COR-L47 (cell line): ENCODE results near the gene MBP.

Source experiments
- DNase-seq: peaks from one replicate; lab custom pipeline; 2025; lab: John Stamatoyannopoulos, UW

The MBP gene

GRCh38 chr18:76986406-76986805, 146.2 kb downstream of the MBP start:
- DNase-seq: no peak

GRCh38 chr18:76985951-76986236, 146.7 kb downstream of the MBP start:
- DNase-seq: no peak

- DNase-seq: no peak
Measured at GRCh38 chr18:76985156-76985950, 147.2 kb downstream of the MBP start.

GRCh38 chr18:76984193-76985155, 148.1 kb downstream of the MBP start:
- DNase-seq: no peak

- no peak for DNase-seq
Measured at GRCh38 chr18:76983613-76984051, 149.0 kb downstream of the MBP start.

- peak; percentile 82 for DNase-seq
Measured at GRCh38 chr18:76982841-76983583, 149.6 kb downstream of the MBP start.

- DNase-seq: no peak
Measured at GRCh38 chr18:76982038-76982437, 150.5 kb downstream of the MBP start.

GRCh38 chr18:76981396-76981968, 151.1 kb downstream of the MBP start:
- no peak for DNase-seq

- no peak for DNase-seq
Measured at GRCh38 chr18:76980663-76981395, 151.8 kb downstream of the MBP start.

GRCh38 chr18:76979906-76980305, 152.7 kb downstream of the MBP start:
- no peak for DNase-seq

- DNase-seq: no peak
Measured at GRCh38 chr18:76979111-76979751, 153.4 kb downstream of the MBP start.

- no peak for DNase-seq
Measured at GRCh38 chr18:76978616-76979015, 154.0 kb downstream of the MBP start.

GRCh38 chr18:76977684-76978232, 154.8 kb downstream of the MBP start:
- DNase-seq: peak; percentile 32

- DNase-seq: peak; percentile 87
Measured at GRCh38 chr18:76977108-76977621, 155.4 kb downstream of the MBP start.

- DNase-seq: no peak
Measured at GRCh38 chr18:76975577-76976110, 156.9 kb downstream of the MBP start.

GRCh38 chr18:76974386-76974785, 158.2 kb downstream of the MBP start:
- DNase-seq: no peak

GRCh38 chr18:76973520-76974266, 158.9 kb downstream of the MBP start:
- no peak for DNase-seq

- no peak for DNase-seq
Measured at GRCh38 chr18:76972846-76973519, 159.6 kb downstream of the MBP start.

- no peak for DNase-seq
Measured at GRCh38 chr18:76972241-76972640, 160.3 kb downstream of the MBP start.
